LNCaP clone FGC (cell line): ENCODE measurements around the gene CCNK.

Source experiments
- DNase-seq: peaks from one replicate; pipeline ENCODE4 v3.0.0-alpha.2; 2011; ENCODE audit warnings: low read depth
- H3K4me3 ChIP-seq: 2 replicates; pipeline ENCODE4 v1.5.1; 2011; ENCODE audit warnings: mild to moderate bottlenecking, low read depth, low read length, control low read depth
- CTCF ChIP-seq: IDR thresholded peaks from 2 replicates; pipeline ENCODE4 v1.5.1; 2012; ENCODE audit warnings: mild to moderate bottlenecking; ENCODE audit not compliant: control insufficient read depth, insufficient read depth; ENCODE audit errors: extremely low read depth

The CCNK gene

DNA sequence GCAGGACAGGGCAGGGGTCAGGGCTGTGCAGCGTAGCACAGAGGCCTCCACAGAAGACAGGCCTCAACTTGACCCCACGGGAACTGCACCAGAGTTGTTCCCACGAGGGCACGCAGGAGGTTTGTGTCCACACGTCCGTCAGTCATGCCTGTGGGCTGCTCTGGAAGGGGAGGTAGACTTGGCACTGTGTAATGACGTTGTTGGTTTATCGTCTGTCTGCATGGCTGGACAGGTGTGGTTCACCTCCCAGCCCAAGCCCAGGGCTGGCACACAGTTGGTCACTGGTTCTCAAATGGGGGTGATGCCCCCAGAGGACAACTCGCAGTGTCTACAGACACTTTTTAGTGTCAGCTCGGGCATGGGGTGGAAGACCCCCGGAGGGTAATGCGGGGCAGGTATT lies 45.8 kb downstream of the CCNK start:
- no peak for DNase-seq
- TF ChIP-seq CTCF: no peak

GRCh38 chr14:99527427-99528076 lies 46.3 kb downstream of the CCNK start:
- H3K4me3 ChIP-seq: no peak overlapping the region
- no peak for DNase-seq
- no peak for TF ChIP-seq CTCF

More for the DNA sequence above, 45.8 kb downstream of the CCNK start:
- H3K4me3 ChIP-seq: no peak overlapping the region

GRCh38 chr14:99529899-99530298 lies 48.7 kb downstream of the CCNK start:
- no peak overlapping the region for H3K4me3 ChIP-seq
- no peak for DNase-seq
- peak; percentile 14; the same call in 1 of the 2 replicates for TF ChIP-seq CTCF

DNA sequence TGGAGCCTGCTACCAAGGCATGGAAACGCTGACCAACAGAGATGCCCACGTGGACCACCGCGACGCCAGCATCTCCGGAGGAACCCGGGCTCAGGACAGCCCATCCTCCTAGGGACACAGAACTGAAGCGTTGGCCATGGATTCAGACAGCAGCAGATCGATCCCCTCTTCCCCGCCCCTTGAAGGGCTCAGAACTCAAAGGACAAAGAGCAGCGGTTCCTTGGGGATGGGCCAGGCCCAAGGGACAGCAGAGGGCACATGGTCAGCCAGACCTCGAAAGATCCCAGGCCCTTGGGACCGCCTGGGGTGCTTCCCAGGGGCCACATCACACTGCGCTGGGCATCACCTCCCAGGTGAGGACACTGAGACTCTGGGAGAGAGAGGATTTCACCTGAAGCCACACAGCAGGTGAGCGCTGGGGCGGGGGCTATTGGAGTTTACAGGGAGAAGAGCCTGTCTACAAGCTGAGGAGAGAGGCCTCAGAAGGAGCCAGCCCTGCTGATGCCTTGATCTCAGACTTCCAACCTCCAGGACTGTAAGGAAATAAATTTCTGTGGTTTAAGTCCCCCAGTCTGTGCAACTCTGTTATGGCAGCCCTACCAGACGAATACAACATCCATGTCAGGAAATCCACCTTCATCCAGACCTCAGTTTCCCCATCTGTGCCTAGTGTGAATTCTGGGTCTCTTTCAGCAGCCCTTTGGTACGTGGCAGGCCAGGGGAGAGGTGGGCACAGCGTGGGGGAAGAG lies 49.4 kb downstream of the CCNK start:
- no peak for DNase-seq
- TF ChIP-seq CTCF: no peak
- no peak overlapping the region for H3K4me3 ChIP-seq

DNA sequence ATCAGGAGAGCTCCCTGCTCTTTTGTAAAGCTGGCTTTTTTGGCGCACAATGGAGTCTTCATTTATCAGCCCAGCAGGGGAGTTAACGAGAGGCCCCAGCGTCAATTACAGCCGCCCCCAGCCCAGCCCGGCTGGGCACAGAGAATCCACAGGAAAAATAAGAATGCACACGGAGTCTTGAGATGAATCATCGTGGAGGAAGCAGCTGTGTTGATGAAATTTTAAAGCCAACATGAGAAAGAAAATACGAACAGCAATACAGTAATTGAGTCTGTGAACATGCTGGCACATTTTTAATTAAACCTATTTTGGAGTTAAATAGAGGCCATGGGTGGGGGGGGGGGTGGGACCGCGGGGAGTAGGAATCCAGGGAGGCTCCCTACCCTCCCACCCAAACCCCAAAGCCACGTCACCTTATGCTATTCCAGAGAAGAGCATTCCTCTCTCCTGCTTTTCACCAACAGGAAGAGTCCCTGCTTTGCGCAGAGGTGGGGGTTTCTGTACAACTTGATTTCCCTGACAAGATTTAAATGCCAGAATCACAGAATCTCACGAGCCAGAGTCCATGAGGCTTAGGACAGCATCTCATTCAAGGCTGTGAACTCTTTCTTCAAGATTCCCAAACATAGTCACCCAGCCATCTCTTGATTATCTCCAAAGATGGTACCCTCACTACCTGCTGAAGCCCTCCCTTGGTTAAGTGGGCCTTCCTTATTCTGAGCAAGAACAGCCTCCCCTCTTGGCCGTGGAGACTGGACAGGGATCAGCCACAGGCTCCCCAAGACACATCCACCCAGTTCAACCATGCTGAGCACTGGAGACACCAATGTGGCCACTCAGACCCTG lies 50.3 kb downstream of the CCNK start:
- H3K4me3 ChIP-seq: no peak overlapping the region
- no peak for DNase-seq
- TF ChIP-seq CTCF: no peak

- DNase-seq: no peak
- TF ChIP-seq CTCF: no peak
- H3K4me3 ChIP-seq: no peak overlapping the region
Observed at GRCh38 chr14:99532310-99532709, 51.1 kb downstream of the CCNK start.
